GM18505 (cell line): Measurements from ENCODE around the gene PKD1L1.
"Not testable (repeated sequence)": the region's sequence is repeated elsewhere in the genome, so short reads cannot be mapped to it uniquely, and the experiment has no call there.

Source experiments
- ATAC-seq: cut with Tn5 transposase; IDR thresholded peaks from one replicate; pipeline ENCODE4 v1.9.1; 2021; ENCODE audit not compliant: unreplicated experiment
- POLR2A ChIP-seq: IDR thresholded peaks from 4 replicates; pipeline ENCODE4 v1.6.1; 2011; ENCODE audit warnings: borderline replicate concordance; ENCODE audit not compliant: insufficient read depth, insufficient read length; ENCODE audit errors: extremely low read depth

PKD1L1 gene

DNA sequence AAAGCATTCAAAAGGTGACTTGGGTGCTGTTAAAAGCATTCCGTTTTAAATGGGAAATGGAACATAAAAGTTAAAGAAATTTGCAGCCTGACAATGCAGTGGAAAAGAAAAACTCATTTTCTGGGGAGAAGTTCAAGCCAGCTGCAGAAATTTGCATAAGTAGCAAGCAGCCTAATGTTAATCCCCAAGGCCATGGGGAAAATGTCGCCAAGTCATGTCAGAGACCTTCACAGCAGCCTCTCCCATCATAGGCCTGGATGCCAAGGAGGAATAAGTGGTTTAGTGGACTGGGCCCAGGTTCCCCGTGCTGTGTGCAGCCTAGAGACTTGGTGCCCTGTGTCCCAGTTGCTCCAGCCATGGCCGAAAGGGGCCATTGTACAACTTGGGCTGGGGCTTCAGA lies 154.2 kb downstream of the PKD1L1 start:
- no peak for TF ChIP-seq POLR2A
- no peak for ATAC-seq

DNA sequence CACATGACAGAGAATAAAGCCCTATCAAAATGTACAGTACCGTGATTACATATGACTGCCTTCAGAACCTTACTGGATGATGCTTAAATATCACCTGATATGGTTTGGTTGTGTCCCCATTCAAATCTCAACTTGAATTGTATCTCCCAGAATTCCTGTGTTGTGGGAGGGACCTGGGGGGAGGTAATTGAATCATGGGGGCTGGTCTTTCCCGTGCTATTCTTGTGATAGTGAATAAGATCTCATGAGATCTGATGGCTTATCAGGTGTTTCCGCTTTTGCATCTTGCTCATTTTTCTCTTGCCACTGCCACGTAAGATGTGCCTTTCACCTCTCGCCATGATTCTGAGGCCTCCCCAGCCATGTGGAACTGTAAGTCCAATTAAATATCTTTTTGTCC lies 155.1 kb downstream of the PKD1L1 start:
- ATAC-seq = not testable (repeated sequence)

DNA sequence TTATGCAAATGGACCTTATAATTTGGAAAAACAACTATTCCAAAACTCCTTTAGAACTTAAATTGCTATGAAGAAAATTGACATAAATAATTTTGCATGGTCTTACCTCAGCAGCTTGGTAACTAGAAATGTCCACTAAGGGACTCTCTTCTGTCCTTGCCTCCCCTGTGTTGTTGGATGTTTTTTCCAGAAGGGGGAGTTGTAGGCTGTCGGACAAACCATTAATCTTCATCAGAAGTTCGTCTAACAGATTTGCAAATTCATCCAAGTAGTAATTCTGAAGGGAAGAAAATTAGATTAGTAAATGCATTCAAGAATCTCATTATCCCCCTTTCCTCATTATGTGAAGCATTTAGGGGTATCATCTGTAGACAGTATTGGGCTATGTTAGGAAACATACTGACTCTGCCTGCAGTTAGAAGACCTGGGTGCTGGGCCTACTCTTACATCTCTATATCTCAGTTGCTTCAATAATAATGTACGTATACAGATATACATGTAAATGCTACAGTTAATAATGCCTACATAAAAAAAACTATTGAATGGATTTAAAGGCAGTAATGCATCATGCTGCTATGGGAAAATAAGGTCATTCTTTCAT lies 155.6 kb downstream of the PKD1L1 start:
- no peak for TF ChIP-seq POLR2A
- ATAC-seq = no peak

DNA sequence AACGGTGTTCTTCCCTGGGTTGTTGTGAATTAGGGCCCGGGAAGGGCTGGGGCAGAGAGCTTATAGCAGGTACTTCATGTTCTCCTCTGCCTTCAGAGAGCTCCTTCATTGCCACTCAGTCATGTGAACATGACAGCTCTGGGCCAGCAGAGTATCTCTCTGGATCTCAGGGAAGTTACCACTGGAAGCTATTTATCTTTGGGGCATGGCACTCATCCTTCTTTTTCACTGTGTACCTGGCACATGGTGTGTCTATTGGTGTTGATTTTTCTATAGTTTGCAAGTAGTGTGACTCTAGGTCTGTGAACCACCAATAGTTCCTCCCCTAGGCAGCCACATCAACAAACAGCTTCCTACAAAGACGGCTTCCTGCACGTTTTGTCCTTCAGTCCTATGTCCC lies 156.6 kb downstream of the PKD1L1 start:
- TF ChIP-seq POLR2A = no peak
- ATAC-seq = no peak

DNA sequence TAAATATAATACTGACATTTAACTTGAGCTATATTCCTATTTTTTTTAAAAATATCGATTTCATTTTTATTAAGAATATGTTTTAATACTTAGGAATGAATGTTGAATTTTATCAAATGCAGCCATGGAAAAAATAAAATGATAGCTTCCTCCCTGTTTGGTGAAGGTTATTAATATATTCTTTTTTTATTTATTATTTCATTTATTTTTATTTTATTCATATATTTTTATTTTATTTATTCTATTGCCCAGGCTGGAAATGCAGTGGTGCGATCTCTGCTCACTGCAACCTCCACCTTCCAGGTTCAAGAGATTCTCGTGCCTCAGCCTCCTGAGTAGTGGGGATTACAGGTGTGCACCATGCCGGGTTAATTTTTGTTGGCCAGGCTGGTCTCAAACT lies 160.2 kb downstream of the PKD1L1 start:
- no peak for ATAC-seq
- no peak for TF ChIP-seq POLR2A

DNA sequence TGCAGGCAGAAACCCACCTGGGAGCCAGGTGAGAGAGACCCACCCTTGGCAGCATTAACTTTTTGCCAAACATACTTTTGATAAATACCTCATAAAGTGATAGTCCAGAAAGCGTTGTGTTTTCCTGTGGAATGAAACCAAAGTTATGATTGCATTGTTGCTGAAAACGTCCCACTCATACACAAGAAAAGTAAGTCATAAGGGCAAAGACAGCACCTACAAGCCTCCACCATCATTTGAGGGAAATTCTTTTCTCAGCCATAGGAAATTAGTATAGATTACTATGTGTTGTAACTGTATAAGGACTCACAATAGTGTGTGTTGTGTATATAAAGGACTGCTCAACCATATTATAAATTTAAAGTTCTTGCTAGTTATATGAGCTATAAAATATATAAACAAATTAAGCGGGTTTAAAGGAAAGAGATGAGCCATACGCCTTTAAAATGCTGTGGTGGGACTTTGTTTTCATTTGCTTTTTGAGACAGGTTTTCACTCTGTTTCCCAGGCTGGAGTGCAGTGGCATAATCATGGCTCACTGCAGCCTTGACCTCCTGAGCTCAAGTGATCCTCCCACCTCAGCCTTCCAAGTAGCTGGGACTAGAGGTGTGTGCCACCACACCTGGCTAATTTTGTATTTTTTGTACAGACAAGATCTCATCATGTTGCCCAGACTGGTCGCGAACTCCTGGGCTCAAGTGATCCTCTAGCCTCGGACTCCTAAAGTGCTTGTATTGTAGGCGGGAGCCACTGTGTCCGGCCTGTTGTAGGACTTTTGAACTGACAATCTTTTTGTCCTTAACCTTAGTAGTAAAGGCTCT lies 160.8 kb downstream of the PKD1L1 start:
- ATAC-seq = no peak
- TF ChIP-seq POLR2A = no peak

DNA sequence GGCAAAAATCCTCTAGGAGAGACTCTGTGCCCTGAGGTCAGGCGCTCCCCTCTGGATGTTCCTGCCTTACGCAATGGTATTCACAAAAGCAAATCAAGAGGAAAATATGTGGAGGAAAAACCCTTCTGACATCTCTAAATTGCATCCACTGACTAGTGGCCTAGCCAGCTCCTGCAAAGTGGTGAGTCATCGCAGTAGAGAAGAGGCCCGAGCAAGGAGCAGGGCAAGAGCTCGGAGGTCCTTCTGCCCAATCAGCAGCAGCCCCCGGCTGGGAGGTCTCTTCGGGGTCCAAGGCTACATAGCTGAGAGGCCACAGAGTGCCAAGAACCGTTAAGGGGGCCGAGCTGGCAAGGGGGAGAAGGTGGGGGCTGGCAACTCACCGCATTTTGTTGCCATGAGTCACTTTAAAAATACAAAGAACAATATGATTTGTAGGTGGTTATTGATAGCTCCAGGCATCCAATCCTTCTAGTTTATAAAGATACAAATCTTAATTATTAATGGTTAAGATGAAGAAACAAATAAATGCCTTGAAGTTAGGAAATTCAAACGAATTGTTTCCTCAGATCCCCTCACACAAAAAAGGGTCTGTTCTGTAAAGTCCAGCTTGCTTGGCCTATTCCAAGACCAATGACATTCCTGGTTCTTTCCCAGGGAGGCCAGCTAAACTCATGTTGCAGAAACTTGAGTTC lies 161.6 kb downstream of the PKD1L1 start:
- TF ChIP-seq POLR2A = no peak
- ATAC-seq = no peak

DNA sequence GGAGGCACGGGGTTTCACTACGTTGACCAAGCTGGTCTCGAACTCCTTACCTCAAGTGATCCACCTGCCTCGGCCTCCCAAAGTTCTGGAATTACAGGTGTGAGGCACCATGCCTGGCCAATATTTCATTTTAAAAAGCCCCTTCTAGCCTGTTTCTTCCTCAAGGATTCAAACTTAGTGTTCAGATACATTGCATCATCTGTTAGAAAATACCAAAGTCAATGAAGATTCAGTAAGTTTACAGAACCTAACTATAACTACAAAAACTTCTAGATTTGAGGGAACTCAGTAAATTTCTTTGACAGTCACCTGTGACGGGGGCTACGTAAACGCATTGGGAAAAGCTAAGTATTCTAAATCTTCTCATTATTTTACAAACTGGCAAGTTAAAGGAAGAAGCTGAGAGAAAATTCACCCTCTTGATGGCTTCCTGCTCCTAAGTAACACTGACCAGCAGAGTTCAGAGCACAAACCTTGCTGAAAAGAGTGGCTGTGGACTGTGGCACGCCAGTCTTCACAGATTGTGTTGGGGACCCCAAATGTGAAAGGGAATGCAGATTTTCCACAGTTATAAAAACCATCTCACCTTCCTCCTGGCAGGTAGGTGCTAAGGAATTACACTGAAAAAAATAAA lies 162.2 kb downstream of the PKD1L1 start:
- ATAC-seq = no peak
- TF ChIP-seq POLR2A = no peak

DNA sequence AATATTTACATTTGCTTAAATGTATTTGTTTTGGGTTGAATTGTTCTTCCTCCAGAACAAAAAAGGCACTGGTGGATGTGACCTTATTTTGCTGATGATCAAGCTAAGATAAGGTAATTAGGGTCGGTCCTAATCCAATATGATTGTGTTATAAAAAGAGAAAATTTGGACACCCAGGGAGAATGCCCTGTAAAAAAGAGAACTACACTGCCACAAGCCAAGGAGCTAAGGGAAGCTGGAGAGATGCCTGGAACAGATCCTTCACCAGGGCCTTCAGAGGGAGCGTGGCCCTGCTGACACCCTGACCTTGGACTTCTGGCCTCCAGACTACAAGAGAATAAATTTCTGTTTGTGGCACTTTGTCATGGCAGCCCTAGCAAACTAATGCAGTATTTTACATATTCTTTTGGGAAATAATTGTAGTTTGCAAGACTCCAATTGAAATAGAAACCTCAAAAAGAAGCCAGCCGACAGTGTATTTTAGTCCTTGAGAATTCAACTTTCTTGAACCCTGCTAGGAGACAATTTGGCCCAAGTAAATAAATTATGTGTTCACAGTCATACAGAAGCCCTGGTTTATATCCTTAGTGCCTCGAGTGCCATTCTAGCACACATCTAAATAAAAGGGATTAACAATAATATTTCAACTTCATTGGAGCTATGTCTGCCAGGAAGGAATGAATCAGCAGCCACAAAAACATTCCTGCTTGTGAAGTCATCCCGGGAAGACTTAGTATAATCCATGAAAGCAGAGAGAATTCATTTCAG lies 164.6 kb downstream of the PKD1L1 start:
- no peak for TF ChIP-seq POLR2A
- ATAC-seq = no peak

DNA sequence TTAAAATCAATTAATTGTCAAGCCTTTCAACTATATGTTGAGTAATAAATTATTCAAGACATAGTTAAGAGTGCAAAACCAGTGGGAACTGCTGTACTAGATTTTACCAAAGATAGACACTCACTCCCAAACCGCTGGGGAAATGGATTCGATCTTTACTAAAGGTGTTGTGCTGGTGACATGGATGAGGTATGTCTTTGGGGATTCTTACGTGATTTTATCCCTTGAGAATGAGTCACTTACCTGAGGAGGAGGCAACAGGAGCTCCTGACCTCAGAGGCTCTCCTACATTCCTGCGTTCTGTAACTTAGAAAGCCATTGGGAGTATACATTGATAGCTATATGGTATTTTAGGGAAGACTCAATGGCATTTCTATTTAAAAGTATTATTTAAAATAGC lies 165.5 kb downstream of the PKD1L1 start:
- TF ChIP-seq POLR2A = no peak
- ATAC-seq = no peak

DNA sequence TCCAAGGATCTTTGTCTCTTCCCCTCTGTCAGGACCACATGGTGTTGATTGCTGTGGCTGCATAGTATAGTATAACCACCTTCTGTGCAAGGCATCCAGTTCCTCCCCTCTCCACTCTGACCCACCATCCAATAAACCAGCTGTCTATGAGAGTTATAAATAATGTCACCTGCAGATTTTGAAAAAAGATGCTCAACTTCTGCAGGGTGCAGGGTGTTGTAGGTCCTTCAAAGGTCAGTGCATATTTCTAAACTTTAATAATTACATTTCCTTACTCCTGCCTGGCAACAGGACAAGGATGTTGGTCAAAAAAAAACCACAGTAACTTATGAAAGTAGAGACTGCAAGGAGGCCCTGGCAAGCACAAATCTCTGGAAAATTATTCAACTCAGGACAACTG lies 166.2 kb downstream of the PKD1L1 start:
- no peak for ATAC-seq
- no peak for TF ChIP-seq POLR2A

DNA sequence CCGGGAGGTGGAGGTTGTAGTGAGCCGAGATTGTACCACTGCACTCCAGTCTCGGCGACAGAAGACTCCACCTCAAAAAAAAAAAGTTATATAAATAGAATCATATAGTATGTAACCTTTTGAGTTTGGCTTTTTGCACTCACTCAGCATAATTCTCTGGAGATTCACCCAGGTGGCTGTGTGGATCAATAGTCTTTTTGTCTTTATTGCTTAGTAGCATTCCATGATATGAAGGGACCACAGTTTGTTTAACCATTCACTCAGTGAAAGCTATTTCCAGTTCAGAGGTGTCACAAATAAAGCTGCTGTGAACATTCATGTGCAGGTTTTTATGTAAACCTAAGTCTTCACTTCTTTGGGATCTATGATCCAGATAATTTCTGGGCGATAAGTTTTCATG lies 167.7 kb downstream of the PKD1L1 start:
- ATAC-seq = no peak
- TF ChIP-seq POLR2A = no peak

DNA sequence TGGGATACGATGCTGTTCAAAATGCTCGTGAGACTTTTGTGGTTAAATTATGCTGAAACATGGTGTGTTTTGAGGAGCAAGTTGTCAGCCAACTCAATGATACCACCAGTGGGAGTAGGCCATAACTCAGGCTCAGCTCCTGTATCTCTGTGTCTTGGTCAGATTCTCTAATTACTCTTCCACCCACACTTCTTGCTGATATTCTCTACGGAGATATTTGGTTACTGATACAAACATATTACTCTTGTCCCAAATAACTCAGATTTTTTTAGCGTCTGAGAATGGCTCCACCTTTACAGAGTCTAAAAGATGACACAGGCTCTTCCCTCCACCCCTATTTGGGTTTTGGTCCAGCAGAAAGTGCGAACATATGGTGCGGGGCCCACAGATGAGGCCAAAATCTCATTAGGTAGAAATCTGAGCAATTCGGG lies 168.9 kb downstream of the PKD1L1 start:
- no peak for TF ChIP-seq POLR2A
- no peak for ATAC-seq
